OCI-LY7 (cell line): ENCODE data around the gene CAP2.

Experiments
- CTCF ChIP-seq: fragments of 200-600 bp; sonication (generic); conservative IDR thresholded peaks from 2 replicates; pipeline ENCODE4 v1.5.1; 2014; ENCODE audit warnings: mild to moderate bottlenecking, antibody characterized with exemption, low read length, moderate library complexity, mixed read lengths
- EZH2phosphoT487 ChIP-seq: fragments of 200-600 bp; sonication (generic); IDR thresholded peaks from 2 replicates; pipeline ENCODE4 v1.6.1; 2018; ENCODE audit warnings: low read depth, borderline replicate concordance, mild to moderate bottlenecking, mixed run types, antibody characterized with exemption, low read length, moderate library complexity, mixed read lengths

- TF ChIP-seq CTCF (no peak), EZH2phosphoT487 (no peak)
Observed at GRCh38 chr6:17470938-17471327, 77.5 kb downstream of the CAP2 start.
